GM12892 (cell line): ENCODE results near the gene DEPDC7.

Source experiments
- POLR2A ChIP-seq: IDR thresholded peaks from 2 replicates; pipeline ENCODE4 v1.6.1; 2011; ENCODE audit warnings: low read depth, low read length, control low read depth
- POLR2AphosphoS5 ChIP-seq: IDR thresholded peaks from 2 replicates; pipeline ENCODE4 v1.6.1; 2011; ENCODE audit warnings: low read depth, low read length, control low read depth

DNA sequence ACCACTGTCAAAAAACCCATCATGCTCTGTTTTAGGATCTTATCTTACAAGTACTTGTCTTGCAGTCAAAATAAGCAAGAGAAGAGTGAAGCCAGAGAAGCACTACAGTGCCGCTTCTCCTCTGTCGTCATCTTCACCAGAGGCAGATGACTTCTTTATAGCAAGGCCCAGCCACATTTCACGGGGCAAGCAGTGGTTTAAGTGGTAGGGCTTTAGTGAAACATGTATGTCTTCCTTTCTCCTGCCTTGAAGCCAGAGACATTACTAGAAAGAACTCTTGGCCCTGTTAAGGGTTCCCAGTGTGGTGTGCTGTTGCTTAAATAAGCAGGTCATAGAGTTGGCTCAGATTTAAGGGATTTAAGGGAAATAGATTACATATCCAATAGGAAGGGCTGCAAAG lies 42.9 kb upstream of the DEPDC7 start:
- TF ChIP-seq POLR2A (no peak), POLR2AphosphoS5 (no peak)
